Hepatocyte (in vitro differentiated cells): ENCODE results near the gene PPP1R12A. TPM values are rescaled to one million over a fixed set of nuclear protein-coding genes. Genes with fewer than 3 reads are reported as not detected.

Experiments
- DNase-seq: peaks from one replicate; pipeline ENCODE4 v3.0.0-alpha.2; 2016; ENCODE audit warnings: low spot score
- H2AFZ ChIP-seq: fragments of 200-600 bp; sonication (generic); 2 replicates; pipeline ENCODE4 v1.6.0; 2016; ENCODE audit warnings: antibody characterized with exemption, mild to moderate bottlenecking
- H3K27ac ChIP-seq: fragments of 200-600 bp; sonication (generic); 2 replicates; pipeline ENCODE4 v1.5.1; 2016; ENCODE audit warnings: mild to moderate bottlenecking
- H3K27me3 ChIP-seq: fragments of 200-600 bp; sonication (generic); 2 replicates; pipeline ENCODE4 v1.6.1; 2016
- H3K36me3 ChIP-seq: fragments of 200-600 bp; sonication (generic); replicated peaks from 2 replicates; pipeline ENCODE4 v1.5.1; 2016; ENCODE audit warnings: low read depth; ENCODE audit not compliant: insufficient read depth
- H3K4me1 ChIP-seq: fragments of 200-600 bp; sonication (generic); 2 replicates; pipeline ENCODE4 v1.5.1; 2016; ENCODE audit warnings: mild to moderate bottlenecking, moderate library complexity; ENCODE audit not compliant: insufficient read depth
- H3K4me2 ChIP-seq: fragments of 200-600 bp; sonication (generic); 2 replicates; pipeline ENCODE4 v1.6.0; 2016
- H3K4me3 ChIP-seq: fragments of 200-600 bp; sonication (generic); 2 replicates; pipeline ENCODE4 v1.5.1; 2016; ENCODE audit warnings: mild to moderate bottlenecking
- H3K79me2 ChIP-seq: fragments of 200-600 bp; sonication (generic); 2 replicates; pipeline ENCODE4 v1.6.0; 2017; ENCODE audit warnings: mild to moderate bottlenecking
- H3K9me2 ChIP-seq: fragments of 200-600 bp; sonication (generic); replicated peaks from 2 replicates; pipeline ENCODE4 v1.6.0; 2017; ENCODE audit warnings: mild to moderate bottlenecking; ENCODE audit not compliant: insufficient read depth
- H3K9me3 ChIP-seq: fragments of 200-600 bp; sonication (generic); 2 replicates; pipeline ENCODE4 v1.5.1; 2016; ENCODE audit warnings: low read depth, mild to moderate bottlenecking
- H4K20me1 ChIP-seq: fragments of 200-600 bp; sonication (generic); 2 replicates; pipeline ENCODE4 v1.6.0; 2016; ENCODE audit warnings: mild to moderate bottlenecking; ENCODE audit not compliant: insufficient read depth, poor library complexity, severe bottlenecking
- CTCF ChIP-seq: fragments of 200-600 bp; sonication (generic); IDR thresholded peaks from 2 replicates; pipeline ENCODE4 v1.5.1; 2016; ENCODE audit warnings: antibody characterized with exemption, mild to moderate bottlenecking; ENCODE audit not compliant: poor library complexity
- EZH2 ChIP-seq: fragments of 200-600 bp; sonication (generic); IDR thresholded peaks from 2 replicates; pipeline ENCODE4 v1.6.1; 2016; ENCODE audit warnings: antibody characterized with exemption, mild to moderate bottlenecking, borderline replicate concordance
- EZH2phosphoT487 ChIP-seq: fragments of 200-600 bp; sonication (generic); IDR thresholded peaks from one replicate; pipeline ENCODE4 v1.6.1; 2018; ENCODE audit warnings: antibody characterized with exemption, mild to moderate bottlenecking, low read depth, moderate library complexity; ENCODE audit not compliant: unreplicated experiment, severe bottlenecking
- WGBS: methylation state at CpG from one replicate; pipeline ENCODE4 v1.1.6; 2016; ENCODE audit warnings: low lambda C conversion rate; ENCODE audit errors: missing lambda C conversion rate; 5-methylcytosine and 5-hydroxymethylcytosine counted together
- polyA plus RNA-seq: library from polyadenylated mRNA; unstranded; fragments of >200 nt; fragmentation: Nextera tagmentation; extraction: Ambion mirVana; gene quantifications from 2 replicates; pipeline ENCODE4 v1.2.1, GENCODE V29; 2016
- total RNA-seq: library from RNA; depleted of rRNA; stranded (reverse); fragments of >200 nt; gene quantifications from 2 replicates; pipeline ENCODE4 v1.2.3, GENCODE V29; 2014

The PPP1R12A gene
- total and polyA plus RNA-seq, 2 experiments from 2014 or later = 71.7 to 74.0 TPM

- no peak overlapping the region for H3K4me3 ChIP-seq
- H4K20me1 ChIP-seq = peaks cover 85% of the 10 kb centered on the region
- H3K9me2 ChIP-seq = no peaks in the 10 kb centered on the region
- no peaks in the 10 kb centered on the region for H3K27me3 ChIP-seq
- H3K27ac ChIP-seq = no peak overlapping the region
- 89% methylated on average over 1 of the region's 1 CpG for WGBS
- no peak for DNase-seq
- no peak overlapping the region for H2AFZ ChIP-seq
- peaks cover 100% of the 10 kb centered on the region for H3K79me2 ChIP-seq
- peaks cover 8% of the 10 kb centered on the region for H3K4me1 ChIP-seq
- no peaks in the 10 kb centered on the region for H3K9me3 ChIP-seq
- H3K4me2 ChIP-seq = no peak overlapping the region
- H3K36me3 ChIP-seq = no peaks in the 10 kb centered on the region
- TF ChIP-seq EZH2phosphoT487 (no peak), EZH2 (no peak), CTCF (no peak)
Observed at GRCh38 chr12:79921786-79922185, 13.1 kb downstream of the PPP1R12A start.

GRCh38 chr12:79920421-79921238 is 14.3 kb downstream of the PPP1R12A start:
- no peak overlapping the region for H2AFZ ChIP-seq
- no peak overlapping the region for H3K4me3 ChIP-seq
- H3K9me3 ChIP-seq = no peaks in the 10 kb centered on the region
- TF ChIP-seq CTCF (no peak), EZH2phosphoT487 (no peak), EZH2 (no peak)
- H3K36me3 ChIP-seq = no peaks in the 10 kb centered on the region
- no peaks in the 10 kb centered on the region for H3K27me3 ChIP-seq
- H4K20me1 ChIP-seq = peaks cover 87% of the 10 kb centered on the region
- H3K79me2 ChIP-seq = peaks cover 100% of the 10 kb centered on the region
- no peak overlapping the region for H3K27ac ChIP-seq
- H3K4me2 ChIP-seq = no peak overlapping the region
- no peaks in the 10 kb centered on the region for H3K9me2 ChIP-seq
- WGBS = 95% methylated on average over 5 of the region's 5 CpGs
- peaks cover 8% of the 10 kb centered on the region for H3K4me1 ChIP-seq
- no peak for DNase-seq

DNA sequence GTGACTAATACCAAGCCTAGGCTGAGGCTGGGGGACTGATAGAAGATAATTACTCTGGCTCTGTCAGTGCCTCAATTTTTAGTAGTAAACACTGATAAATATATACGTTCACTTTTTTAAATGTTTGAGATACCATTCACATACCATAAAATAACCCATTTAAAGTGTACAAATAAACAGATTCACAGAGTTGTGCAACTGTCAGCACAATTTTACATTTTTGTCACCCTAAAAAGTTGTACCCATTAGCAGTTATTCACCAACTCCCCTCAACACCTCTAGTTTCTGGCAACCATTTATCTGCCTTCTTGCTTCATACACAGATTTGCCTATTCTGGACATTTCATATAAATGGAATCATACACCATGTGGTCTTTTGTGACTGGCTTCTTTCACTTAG is 15.1 kb downstream of the PPP1R12A start:
- Histone ChIP-seq H3K27ac (no peak overlapping the region), H3K36me3 (no peaks in the 10 kb centered on the region), H3K27me3 (no peaks in the 10 kb centered on the region), H3K79me2 (peaks cover 100% of the 10 kb centered on the region), H3K9me2 (no peaks in the 10 kb centered on the region), H3K4me2 (no peak overlapping the region), H2AFZ (no peak overlapping the region), H3K4me3 (no peak overlapping the region), H4K20me1 (peaks cover 87% of the 10 kb centered on the region), H3K9me3 (no peaks in the 10 kb centered on the region), H3K4me1 (peaks cover 8% of the 10 kb centered on the region)
- no peak for DNase-seq
- 67% methylated on average over 1 of the region's 1 CpG for WGBS
- TF ChIP-seq EZH2 = no peak
- TF ChIP-seq EZH2phosphoT487 = no peak
- TF ChIP-seq CTCF = no peak
